Left ventricle myocardium inferior (tissue), 1 donor: Measurements from ENCODE around the gene ALKBH8. TPM values are rescaled to one million over a fixed set of nuclear protein-coding genes. Genes with fewer than 3 reads are reported as not detected.

ENCODE experiments used
- DNase-seq: peaks from one replicate; pipeline ENCODE4 v3.0.0-alpha.2; 2020
- H3K27ac ChIP-seq: fragments of 200-600 bp; replicated peaks from 2 replicates; pipeline ENCODE4 v1.8.0; 2021
- H3K27me3 ChIP-seq: fragments of 200-600 bp; 2 replicates; pipeline ENCODE4 v1.8.0; 2021; ENCODE audit warnings: low read depth
- H3K36me3 ChIP-seq: fragments of 200-600 bp; 2 replicates; pipeline ENCODE4 v1.8.0; 2021
- H3K4me1 ChIP-seq: fragments of 200-600 bp; 2 replicates; pipeline ENCODE4 v1.8.0; 2021
- H3K4me3 ChIP-seq: fragments of 200-600 bp; 2 replicates; pipeline ENCODE4 v1.8.0; 2021; ENCODE audit warnings: mild to moderate bottlenecking, moderate library complexity
- H3K9me3 ChIP-seq: fragments of 200-600 bp; replicated peaks from 2 replicates; pipeline ENCODE4 v1.8.0; 2021
- intact Hi-C: fragments of 100-400 bp; cut with micrococcal nuclease; formaldehyde crosslinking; loops from one replicate; pipeline ENCODE4 v1.11.0; 2022
- long read RNA-seq: library from polyadenylated mRNA; unstranded; transcript quantifications from one replicate; pipeline ENCODE4 v2.0.0, GENCODE V29; 2021
- total RNA-seq: library from RNA; stranded (reverse); fragmentation: NEBNext Ultra II Directional; extraction: Animal tissue kit (Norgen Biotek cat#: 25700); gene quantifications from one replicate; pipeline ENCODE4 v1.2.1, GENCODE V29; 2021
- TF ChIP-seq, protein P1 (sequence below): fragments of 200-600 bp; IDR thresholded peaks from 2 replicates; pipeline ENCODE4 v1.8.0; 2021; ENCODE audit warnings: antibody characterized with exemption, mild to moderate bottlenecking, borderline replicate concordance
- donor health status: DM: no; HTN: yes; CAD: no; lungs with severe emphysema.

Gene ALKBH8
- 6.7 TPM for total RNA-seq
- long read RNA-seq, full-length matches to known transcripts = 3 of 16 reads
- long read RNA-seq, partial matches to known transcripts = 7 of 16 reads
- long read RNA-seq, other reads (novel, unspliced or antisense) = 6 of 16 reads

- Histone ChIP-seq H3K36me3 (peaks cover 5% of the 10 kb centered on the region), H3K9me3 (no peaks in the 10 kb centered on the region), H3K4me3 (peak within 1 kb of the TSS; percentile 94), H3K4me1 (peaks cover 43% of the 10 kb centered on the region), H3K27me3 (peaks cover 16% of the 10 kb centered on the region), H3K27ac (peak within 1 kb of the TSS; percentile 89)
- peak; percentile 79 for DNase-seq
- intact Hi-C loops = no loop called here
- TF ChIP-seq, protein P1, sequence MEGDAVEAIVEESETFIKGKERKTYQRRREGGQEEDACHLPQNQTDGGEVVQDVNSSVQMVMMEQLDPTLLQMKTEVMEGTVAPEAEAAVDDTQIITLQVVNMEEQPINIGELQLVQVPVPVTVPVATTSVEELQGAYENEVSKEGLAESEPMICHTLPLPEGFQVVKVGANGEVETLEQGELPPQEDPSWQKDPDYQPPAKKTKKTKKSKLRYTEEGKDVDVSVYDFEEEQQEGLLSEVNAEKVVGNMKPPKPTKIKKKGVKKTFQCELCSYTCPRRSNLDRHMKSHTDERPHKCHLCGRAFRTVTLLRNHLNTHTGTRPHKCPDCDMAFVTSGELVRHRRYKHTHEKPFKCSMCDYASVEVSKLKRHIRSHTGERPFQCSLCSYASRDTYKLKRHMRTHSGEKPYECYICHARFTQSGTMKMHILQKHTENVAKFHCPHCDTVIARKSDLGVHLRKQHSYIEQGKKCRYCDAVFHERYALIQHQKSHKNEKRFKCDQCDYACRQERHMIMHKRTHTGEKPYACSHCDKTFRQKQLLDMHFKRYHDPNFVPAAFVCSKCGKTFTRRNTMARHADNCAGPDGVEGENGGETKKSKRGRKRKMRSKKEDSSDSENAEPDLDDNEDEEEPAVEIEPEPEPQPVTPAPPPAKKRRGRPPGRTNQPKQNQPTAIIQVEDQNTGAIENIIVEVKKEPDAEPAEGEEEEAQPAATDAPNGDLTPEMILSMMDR = peak; percentile 16
Measured at GRCh38 chr11:107565219-107565937, at the start of gene ALKBH8. ALKBH8 (minus strand) TSS chr11:107565735; CDS start chr11:107560893, 4,842 bp downstream.

DNA sequence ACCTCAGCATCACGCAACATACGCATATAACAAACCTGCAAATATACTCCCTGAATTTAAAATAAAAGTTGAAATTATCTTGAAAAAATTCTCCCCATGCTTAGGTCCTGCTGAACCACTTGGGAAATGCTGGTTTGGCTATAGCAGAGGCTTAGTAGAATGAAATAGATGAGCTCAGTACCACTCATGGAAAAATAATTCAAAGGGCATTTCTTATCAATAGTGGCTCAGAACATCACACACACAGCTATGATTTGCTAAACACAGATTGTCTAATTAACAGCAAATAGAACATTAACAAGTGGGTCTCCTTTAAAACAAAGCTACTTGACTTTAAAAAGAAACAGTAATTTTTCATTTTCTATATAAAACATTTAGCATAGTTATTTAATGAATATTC lies 46.9 kb upstream of the ALKBH8 start:
- Histone ChIP-seq H3K4me3 (no peak overlapping the region), H3K4me1 (no peaks in the 10 kb centered on the region), H3K27ac (no peak overlapping the region), H3K36me3 (no peaks in the 10 kb centered on the region), H3K27me3 (peaks cover 55% of the 10 kb centered on the region), H3K9me3 (no peaks in the 10 kb centered on the region)
- no peak for DNase-seq
- TF ChIP-seq, protein P1 = no peak
- intact Hi-C loops = no loop called here

- H3K36me3 ChIP-seq = no peaks in the 10 kb centered on the region
- TF ChIP-seq, protein P1 = no peak
Measured at GRCh38 chr11:107609400-107610218, 44.1 kb upstream of the ALKBH8 start.

GRCh38 chr11:107608809-107609208 lies 43.3 kb upstream of the ALKBH8 start:
- Histone ChIP-seq H3K27ac (no peak overlapping the region), H3K4me1 (no peaks in the 10 kb centered on the region), H3K4me3 (no peak overlapping the region), H3K36me3 (no peaks in the 10 kb centered on the region), H3K9me3 (no peaks in the 10 kb centered on the region), H3K27me3 (peaks cover 81% of the 10 kb centered on the region)
- no peak for DNase-seq
- TF ChIP-seq, protein P1 = no peak
- intact Hi-C loops = no loop called here

More at GRCh38 chr11:107609400-107610218, 44.1 kb upstream of the ALKBH8 start:
- H3K27me3 ChIP-seq = peaks cover 73% of the 10 kb centered on the region
- no peak for DNase-seq
- H3K4me3 ChIP-seq = no peak overlapping the region
- no peaks in the 10 kb centered on the region for H3K9me3 ChIP-seq
- no peak overlapping the region for H3K27ac ChIP-seq
- intact Hi-C loops = no loop called here
- H3K4me1 ChIP-seq = no peaks in the 10 kb centered on the region

- Histone ChIP-seq H3K27ac (no peak overlapping the region), H3K4me1 (no peaks in the 10 kb centered on the region), H3K4me3 (no peak overlapping the region), H3K27me3 (peaks cover 92% of the 10 kb centered on the region), H3K36me3 (no peaks in the 10 kb centered on the region), H3K9me3 (no peaks in the 10 kb centered on the region)
- intact Hi-C loops = no loop called here
- TF ChIP-seq, protein P1 = no peak
- DNase-seq = no peak
Measured at GRCh38 chr11:107606141-107606540, 40.6 kb upstream of the ALKBH8 start.
